Left cardiac atrium (tissue), 4 donors: ENCODE results near the gene TBXAS1. TPM values are rescaled to one million over a fixed set of nuclear protein-coding genes. Genes with fewer than 3 reads are reported as not detected.
A peak's percentile ranks its signal among the peaks of the same experiment; 100 is the strongest.

ENCODE experiments used
- ATAC-seq, 2 donors: fragments of 200-7000 bp; cut with Tn5 transposase; one replicate each; pipeline ENCODE4 v1.9.1; 2020; ENCODE audit warnings: mild to moderate bottlenecking in 2 of 2, moderate library complexity in 2 of 2
- DNase-seq: peaks from one replicate; pipeline ENCODE4 v3.0.0-alpha.2; 2020
- intact Hi-C, 2 donors: fragments of 100-400 bp; cut with DNase I; formaldehyde crosslinking; loops; one replicate each; pipeline versions ENCODE4 v1.14.1 to v1.15.1; 2022 to 2023
- total RNA-seq, 2 donors: library from RNA; stranded (reverse); fragmentation: NEBNext Ultra II Directional; extraction: Animal tissue kit (Norgen Biotek cat#: 25700); gene quantifications; one replicate each; pipeline ENCODE4 v1.2.1, GENCODE V29; 2021
- donor health status: DM: no; HTN: yes; CAD: no.
- donor health status: DM: no; HTN: yes; CAD: no; lungs with severe emphysema.
- donor health status: DM: yes; HTN: yes; CAD: no.
- donor health status: Dilated cardiomyopathy.

The TBXAS1 gene
- total RNA-seq, 2 donors from 2014 or later: 10.0 to 11.3 TPM

GRCh38 chr7:140060788-140061606 lies 231.9 kb downstream of the TBXAS1 start:
- intact Hi-C loops: no loop called here
- ATAC-seq: peak; percentile 41 to 59

DNA sequence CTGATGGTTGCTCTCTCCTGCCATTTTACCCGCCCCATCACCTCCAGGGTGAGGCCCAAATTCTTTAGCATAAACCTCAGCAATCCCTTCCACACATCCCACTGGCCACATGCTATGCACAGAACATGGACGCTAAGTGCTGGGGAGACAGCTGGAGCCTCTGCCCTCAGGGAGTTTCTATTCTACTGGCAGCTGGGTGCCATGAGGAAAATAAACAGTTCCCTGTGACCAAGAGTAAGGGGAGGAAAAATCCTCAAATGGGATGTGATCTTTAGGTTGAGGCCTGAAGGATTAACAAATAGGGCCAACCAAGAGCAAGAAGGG lies 232.5 kb downstream of the TBXAS1 start:
- ATAC-seq (no peak), DNase-seq (no peak)
- intact Hi-C loops: no loop called here

More at GRCh38 chr7:140060788-140061606, 231.9 kb downstream of the TBXAS1 start:
- DNase-seq: peak; percentile 73

- intact Hi-C loops: no loop called here
- DNase-seq (peak; percentile 52), ATAC-seq (peak in 1 of 2 donors; percentile 6)
These were observed 233.1 kb downstream of the TBXAS1 start for GRCh38 chr7:140062118-140062527.

DNA sequence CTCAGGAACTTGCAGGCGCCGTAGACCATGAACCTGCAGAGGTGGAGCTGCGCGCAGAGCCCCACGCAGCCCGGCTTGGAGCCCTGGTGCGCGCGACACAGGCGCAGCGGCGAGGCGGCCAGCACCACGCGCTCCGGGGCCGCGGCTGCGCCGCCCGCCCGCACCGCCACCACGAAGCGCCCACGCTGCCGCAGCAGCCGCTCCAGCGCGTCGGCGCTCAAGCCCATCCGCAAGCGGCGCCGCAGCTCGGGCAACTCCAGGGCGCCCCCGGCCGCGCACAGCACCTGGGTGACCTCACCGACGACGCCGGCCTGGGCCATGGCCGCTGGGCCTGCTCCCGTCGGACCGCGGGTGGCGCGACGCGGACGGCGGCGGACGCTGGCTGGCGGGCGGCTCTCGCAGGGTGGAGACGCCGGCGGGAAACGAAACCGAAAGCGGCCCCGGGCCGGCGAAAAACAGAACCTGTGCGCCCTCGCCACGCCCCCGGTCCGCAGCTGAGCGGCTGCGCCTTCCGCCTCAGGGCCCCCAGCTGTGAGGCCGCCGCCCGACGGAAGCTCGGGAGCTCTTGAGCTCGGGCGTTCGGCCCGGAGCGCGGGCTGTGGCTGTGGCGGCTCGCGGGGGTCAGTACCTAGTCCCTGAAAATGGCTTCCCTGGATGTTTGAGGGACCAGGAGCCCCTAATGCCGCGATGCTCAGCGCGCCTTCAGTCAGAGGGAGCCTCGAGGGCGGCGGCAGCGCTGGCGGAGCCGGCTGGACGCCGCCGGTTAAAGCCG lies 233.7 kb downstream of the TBXAS1 start, which contains the start of gene PARP12:
PARP12 (minus strand) TSS at position 424 of the 772 bp plus-strand sequence; CDS start at position 320, 104 bp downstream.
- ATAC-seq (peak; percentile 77 to 90), DNase-seq (peak; percentile 94)
- intact Hi-C loops: no loop called here

- intact Hi-C loops: no loop called here
- DNase-seq: no peak
- no peak for ATAC-seq
These were observed 238.0 kb downstream of the TBXAS1 start for GRCh38 chr7:140067052-140067451.

DNA sequence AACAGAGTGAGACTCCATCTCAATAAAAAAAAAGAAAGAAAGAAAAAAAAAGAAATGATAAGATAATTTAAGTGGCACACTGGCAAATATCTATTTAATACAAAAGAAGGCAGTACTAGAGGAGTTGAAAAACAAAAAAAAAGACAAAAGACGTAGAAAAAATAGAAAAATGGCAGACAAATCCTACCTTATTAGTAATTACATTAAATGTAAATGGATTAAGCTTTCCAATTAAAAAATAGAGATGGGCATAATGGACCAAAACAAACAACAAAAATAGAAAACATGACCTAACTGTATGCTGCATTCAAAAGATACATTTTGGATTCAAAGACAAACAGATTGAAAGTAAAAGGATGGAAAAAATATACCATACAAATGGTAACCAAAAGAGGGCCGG lies 239.0 kb downstream of the TBXAS1 start:
- DNase-seq (no peak), ATAC-seq (no peak)
- intact Hi-C loops: no loop called here

DNA sequence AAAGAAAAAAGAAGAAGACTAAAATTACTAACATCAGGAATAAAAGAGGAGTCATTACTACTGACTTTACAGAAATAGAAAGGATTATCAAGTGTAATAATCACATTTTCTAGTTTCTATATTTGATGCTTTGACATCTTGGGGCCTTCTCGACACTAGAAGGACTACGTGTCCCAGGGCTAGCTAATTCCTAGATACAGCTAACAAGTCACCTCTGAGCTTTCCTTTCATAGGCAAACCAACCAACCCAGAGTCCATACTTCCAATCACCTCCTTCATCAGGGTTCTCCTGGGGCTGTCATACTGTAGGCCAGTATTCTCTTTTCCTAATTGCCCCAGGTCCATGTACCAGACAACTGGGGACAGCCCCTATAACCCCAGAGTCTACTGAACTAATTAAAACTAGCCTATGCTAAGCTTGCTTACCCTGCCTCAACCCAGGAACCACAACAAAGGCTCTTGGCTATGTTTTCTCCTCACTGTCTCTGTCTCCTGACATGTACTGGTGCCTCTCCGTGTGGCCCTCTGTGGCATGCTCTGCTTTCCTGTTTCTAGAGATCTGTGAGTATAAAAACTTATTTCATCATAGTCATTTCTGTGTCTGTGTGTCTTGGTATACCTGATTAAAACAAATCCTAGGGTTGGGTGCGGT lies 240.4 kb downstream of the TBXAS1 start:
- no peak for ATAC-seq
- no peak for DNase-seq
- intact Hi-C loops: no loop called here

Other genes starting within 250 kb of the TBXAS1 start
- gene HIPK2, start 51.3 kb upstream of the TBXAS1 start, total RNA-seq: 100 to 1,000 TPM; 123 to 139 TPM
- gene PARP12, start 233.7 kb downstream of the TBXAS1 start, total RNA-seq: 10 to 100 TPM; 15.1 to 25.5 TPM